HFF-Myc (cell line): ENCODE measurements around the gene TERF2IP.

ENCODE experiments used
- DNase-seq: peaks from one replicate; pipeline ENCODE4 v3.0.0-alpha.2; 2011; ENCODE audit warnings: low read depth; ENCODE audit errors: extremely low read depth
- H3K4me3 ChIP-seq: replicated peaks from 2 replicates; pipeline ENCODE4 v1.5.1; 2011; ENCODE audit warnings: low read depth, mild to moderate bottlenecking, control low read depth, low read length
- TF ChIP-seq, protein P1 (sequence below): IDR thresholded peaks from 2 replicates; pipeline ENCODE4 v1.5.1; 2012; ENCODE audit warnings: mild to moderate bottlenecking, low read depth, low read length, control low read depth; ENCODE audit errors: missing control alignments

The TERF2IP gene

DNA sequence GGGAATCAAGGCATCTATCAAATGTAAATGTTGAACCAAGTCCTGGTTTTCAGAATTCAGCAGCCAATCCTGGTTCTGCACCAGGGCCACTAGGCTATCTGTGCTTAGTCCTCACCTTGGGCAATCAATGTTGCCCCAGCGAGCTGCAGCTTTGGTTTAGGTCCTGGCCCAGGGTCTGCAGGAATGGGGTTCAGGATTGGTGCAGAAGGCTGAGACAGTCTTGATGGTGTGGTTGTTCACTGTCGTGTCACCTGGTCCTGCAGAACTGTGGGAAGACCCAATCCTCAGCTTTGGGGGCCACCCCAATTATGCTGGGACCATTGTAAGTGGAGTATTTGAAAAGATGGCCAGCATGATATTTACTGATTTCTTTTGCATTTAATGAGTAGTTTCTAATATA lies 10.6 kb downstream of the TERF2IP start:
- DNase-seq, result no peak
- no peak overlapping the region for H3K4me3 ChIP-seq
- TF ChIP-seq, protein P1, sequence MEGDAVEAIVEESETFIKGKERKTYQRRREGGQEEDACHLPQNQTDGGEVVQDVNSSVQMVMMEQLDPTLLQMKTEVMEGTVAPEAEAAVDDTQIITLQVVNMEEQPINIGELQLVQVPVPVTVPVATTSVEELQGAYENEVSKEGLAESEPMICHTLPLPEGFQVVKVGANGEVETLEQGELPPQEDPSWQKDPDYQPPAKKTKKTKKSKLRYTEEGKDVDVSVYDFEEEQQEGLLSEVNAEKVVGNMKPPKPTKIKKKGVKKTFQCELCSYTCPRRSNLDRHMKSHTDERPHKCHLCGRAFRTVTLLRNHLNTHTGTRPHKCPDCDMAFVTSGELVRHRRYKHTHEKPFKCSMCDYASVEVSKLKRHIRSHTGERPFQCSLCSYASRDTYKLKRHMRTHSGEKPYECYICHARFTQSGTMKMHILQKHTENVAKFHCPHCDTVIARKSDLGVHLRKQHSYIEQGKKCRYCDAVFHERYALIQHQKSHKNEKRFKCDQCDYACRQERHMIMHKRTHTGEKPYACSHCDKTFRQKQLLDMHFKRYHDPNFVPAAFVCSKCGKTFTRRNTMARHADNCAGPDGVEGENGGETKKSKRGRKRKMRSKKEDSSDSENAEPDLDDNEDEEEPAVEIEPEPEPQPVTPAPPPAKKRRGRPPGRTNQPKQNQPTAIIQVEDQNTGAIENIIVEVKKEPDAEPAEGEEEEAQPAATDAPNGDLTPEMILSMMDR, result no peak

DNA sequence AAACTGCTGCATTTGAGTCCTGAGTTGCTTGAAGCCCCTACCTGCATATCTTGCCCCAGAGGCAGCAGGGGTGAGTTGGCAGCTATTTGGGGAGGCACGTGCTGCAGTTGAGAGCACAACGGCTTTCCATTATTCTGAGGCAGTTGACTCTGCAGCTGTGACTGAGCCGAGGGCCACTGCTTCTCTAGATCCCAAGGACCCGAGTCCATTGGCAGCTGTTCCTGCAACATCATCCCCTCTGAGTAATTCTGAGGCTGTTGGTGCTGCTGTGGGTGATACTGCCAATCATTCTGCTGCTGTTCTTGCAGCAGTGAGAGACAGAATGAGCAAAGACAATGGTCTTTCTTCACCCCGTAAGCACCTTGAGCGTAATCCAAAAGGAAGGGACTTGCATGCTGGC lies 12.7 kb downstream of the TERF2IP start:
- TF ChIP-seq, protein P1, result no peak
- DNase-seq, result no peak
- H3K4me3 ChIP-seq, result no peak overlapping the region

DNA sequence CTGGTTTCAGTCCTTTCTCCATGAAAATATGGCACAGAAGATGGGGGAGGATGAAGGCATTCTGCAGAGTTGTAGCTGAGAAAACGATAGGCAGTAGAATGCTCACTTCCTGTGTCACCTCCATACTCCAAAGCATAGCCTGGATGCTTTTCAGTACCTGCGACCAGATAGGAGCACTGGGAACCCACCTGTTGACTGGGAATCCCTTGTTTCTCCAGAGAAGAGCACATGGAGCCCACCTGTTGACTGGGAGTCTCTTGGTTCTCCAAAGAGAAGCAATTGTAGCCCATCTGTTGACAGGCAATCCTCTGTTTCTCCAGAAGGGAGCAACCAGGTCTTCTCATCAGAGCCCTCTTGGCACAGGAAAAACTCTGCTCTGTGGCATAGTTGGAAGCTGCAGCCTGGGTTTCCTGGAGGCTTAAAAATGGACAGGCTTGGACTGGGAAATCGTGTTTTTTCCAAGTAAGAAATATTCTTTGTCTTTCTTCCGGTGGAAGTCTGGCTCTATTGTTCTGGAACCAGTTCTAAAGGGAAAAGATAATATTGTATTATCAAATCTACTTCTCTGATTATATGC lies 13.2 kb downstream of the TERF2IP start:
- H3K4me3 ChIP-seq, result no peak overlapping the region
- DNase-seq, result no peak
- TF ChIP-seq, protein P1, result no peak

DNA sequence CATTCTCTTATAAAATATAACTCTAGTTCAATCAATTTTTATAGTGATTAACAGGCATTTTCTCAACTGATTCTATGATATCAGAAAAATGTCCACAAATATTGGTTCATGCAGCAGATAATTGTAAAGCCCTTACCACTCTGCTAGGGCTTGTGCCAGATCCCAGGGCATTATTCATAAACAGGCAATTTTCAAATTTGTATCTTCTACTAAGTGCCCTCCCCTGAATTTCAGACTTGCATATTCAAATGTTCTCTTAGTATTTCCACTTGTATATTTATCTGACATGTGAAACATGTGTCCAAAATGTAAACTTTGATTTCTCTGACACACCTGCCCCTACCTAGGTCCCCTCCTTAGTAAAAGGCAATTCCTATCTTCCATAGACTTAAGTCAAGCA lies 19.9 kb downstream of the TERF2IP start:
- no peak for DNase-seq
- no peak overlapping the region for H3K4me3 ChIP-seq
- TF ChIP-seq, protein P1, result no peak

DNA sequence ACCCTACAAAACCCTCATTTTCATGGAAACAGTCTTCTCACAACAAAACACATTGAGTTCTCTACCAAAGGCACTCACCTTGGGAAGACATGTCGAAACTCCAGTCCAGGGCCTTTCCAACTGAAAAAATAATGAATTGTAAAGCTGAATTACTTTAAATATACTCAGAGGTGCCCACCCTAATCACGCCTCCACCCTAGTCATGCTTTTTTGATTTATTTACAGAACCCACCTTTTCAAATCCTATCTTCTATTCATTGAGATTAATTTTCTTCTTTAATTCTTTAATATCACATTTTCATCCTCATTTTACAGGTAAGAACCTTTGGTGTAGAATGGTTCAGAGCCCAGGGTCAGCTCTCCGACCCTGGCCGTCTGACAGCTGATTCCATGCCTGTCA lies 29.3 kb downstream of the TERF2IP start, which contains the start of gene CPHXL2:
CPHXL2 (minus strand) TSS at position 101 of the 400 bp plus-strand sequence; CDS start at position 91, 10 bp downstream.
- DNase-seq, result no peak
- TF ChIP-seq, protein P1, result no peak
- no peak within 1 kb of the TSS for H3K4me3 ChIP-seq

DNA sequence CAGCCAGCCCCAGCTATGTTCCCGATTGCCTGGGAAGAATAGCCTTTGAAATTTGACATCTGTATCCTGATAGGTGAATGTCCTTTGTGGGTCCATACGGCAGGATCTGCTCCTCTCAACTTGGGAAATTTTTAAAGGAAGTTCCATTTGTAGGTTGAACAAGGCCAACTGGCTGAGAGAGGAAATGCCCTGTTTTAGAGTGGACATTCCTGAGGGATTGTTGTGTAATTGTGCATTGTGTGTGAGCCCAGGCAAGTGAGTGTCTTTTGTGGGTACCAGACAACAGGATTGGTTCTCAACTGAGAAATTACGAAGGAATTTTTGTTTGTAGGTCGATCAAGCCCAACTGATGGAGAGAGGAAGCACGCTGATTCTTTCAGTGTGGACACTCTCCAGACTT lies 31.8 kb downstream of the TERF2IP start:
- no peak for DNase-seq
- TF ChIP-seq, protein P1, result no peak
- no peak overlapping the region for H3K4me3 ChIP-seq

DNA sequence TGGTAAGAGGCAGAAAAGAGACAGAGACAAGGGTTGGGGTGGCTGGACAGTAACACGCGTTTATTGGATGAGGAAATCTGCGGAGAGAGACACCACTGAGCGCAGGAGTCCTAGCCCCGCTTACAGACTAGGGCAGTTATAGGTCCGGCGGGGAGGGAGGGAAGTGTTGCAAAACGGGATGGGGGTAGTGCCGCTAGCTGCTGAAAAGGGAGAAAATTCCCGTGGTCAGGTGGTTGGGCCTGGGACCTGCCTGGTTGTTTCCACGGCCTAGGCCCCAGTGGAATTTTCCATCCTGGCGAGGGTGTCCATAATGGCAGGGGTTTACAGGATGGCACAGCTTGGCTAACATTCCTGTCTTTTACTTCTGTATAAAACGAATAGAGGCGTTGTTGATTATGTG lies 34.7 kb downstream of the TERF2IP start:
- H3K4me3 ChIP-seq, result no peak overlapping the region
- TF ChIP-seq, protein P1, result no peak
- DNase-seq, result no peak
